Astrocyte (in vitro differentiated cells and primary cell): ENCODE results near the gene COL8A2.

Experiments
- CTCF ChIP-seq: IDR thresholded peaks from 2 replicates; pipeline ENCODE4 v1.5.1; 2011; ENCODE audit warnings: low read depth, mild to moderate bottlenecking, inconsistent platforms, low read length, moderate library complexity; ENCODE audit not compliant: insufficient read depth
- EZH2 ChIP-seq: IDR thresholded peaks from 2 replicates; pipeline ENCODE4 v1.6.1; 2012; ENCODE audit warnings: mild to moderate bottlenecking, low read length, inconsistent platforms; ENCODE audit not compliant: insufficient read depth

- TF ChIP-seq EZH2 (no peak), CTCF (no peak)
These were observed 31.1 kb downstream of the COL8A2 start for GRCh38 chr1:36093929-36094328.
